Measurements from ENCODE around the gene ANKRD22.
"Not testable (repeated sequence)": the region's sequence is repeated elsewhere in the genome, so short reads cannot be mapped to it uniquely, and the experiment has no call there.

ANKRD22 gene

DNA sequence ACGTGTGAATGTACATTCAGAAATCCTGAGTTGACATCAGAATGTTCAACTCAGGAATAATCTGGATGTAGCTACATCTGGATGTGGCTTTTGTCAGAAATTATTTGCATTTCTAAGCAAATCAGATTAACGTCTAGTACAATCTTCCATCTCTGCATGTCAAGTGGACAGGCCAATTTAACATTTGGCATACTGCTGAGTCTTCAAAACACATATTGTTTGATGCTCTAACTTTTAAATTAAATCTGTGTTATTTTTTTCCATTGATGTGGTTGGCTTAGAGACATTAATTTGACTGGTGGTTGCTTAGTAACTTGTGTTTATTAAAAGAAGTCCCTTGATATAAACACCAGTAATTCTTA is 31.8 kb upstream of the ANKRD22 start:
- TF ChIP-seq, protein P1, sequence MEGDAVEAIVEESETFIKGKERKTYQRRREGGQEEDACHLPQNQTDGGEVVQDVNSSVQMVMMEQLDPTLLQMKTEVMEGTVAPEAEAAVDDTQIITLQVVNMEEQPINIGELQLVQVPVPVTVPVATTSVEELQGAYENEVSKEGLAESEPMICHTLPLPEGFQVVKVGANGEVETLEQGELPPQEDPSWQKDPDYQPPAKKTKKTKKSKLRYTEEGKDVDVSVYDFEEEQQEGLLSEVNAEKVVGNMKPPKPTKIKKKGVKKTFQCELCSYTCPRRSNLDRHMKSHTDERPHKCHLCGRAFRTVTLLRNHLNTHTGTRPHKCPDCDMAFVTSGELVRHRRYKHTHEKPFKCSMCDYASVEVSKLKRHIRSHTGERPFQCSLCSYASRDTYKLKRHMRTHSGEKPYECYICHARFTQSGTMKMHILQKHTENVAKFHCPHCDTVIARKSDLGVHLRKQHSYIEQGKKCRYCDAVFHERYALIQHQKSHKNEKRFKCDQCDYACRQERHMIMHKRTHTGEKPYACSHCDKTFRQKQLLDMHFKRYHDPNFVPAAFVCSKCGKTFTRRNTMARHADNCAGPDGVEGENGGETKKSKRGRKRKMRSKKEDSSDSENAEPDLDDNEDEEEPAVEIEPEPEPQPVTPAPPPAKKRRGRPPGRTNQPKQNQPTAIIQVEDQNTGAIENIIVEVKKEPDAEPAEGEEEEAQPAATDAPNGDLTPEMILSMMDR (IDR thresholded peaks at IDR 0.05; ENCODE audit: borderline replicate concordance, extremely low read depth, low read length, poor library complexity, severe bottlenecking), result no peak
- TF ChIP-seq EZH2 (IDR thresholded peaks at IDR 0.05; ENCODE audit: borderline replicate concordance, low read depth, low read length, severe bottlenecking), result no peak
- no peak overlapping the region for H2AFZ ChIP-seq (ENCODE audit: low read depth, low read length)
- peaks cover 36% of the 10 kb centered on the region for H3K36me3 ChIP-seq (ENCODE audit: insufficient read depth, low read length)
- H3K9me3 ChIP-seq (ENCODE audit: insufficient read depth, low read length, severe bottlenecking), result no peaks in the 10 kb centered on the region
- no peak for ATAC-seq (ENCODE audit: insufficient read depth, low read depth)
- H3K9ac ChIP-seq (ENCODE audit: low read depth, low read length), result no peak overlapping the region
- H4K20me1 ChIP-seq (ENCODE audit: insufficient read depth, low read length), result peaks cover 32% of the 10 kb centered on the region
- H3K27ac ChIP-seq (ENCODE audit: low read length), result no peak overlapping the region
- no peak overlapping the region for H3K4me3 ChIP-seq (ENCODE audit: low read depth in 1 of 2, low read length in 2 of 2)
- H3K4me2 ChIP-seq (ENCODE audit: insufficient read depth, low read length), result peak overlapping the region; percentile 70
- no peaks in the 10 kb centered on the region for H3K27me3 ChIP-seq (ENCODE audit: insufficient read depth, low read length, poor library complexity)
- no peak for DNase-seq
- peaks cover 70% of the 10 kb centered on the region for H3K4me1 ChIP-seq (ENCODE audit: insufficient read depth, low read length)
- H3K79me2 ChIP-seq (ENCODE audit: insufficient read depth, low read length), result peaks cover 84% of the 10 kb centered on the region

DNA sequence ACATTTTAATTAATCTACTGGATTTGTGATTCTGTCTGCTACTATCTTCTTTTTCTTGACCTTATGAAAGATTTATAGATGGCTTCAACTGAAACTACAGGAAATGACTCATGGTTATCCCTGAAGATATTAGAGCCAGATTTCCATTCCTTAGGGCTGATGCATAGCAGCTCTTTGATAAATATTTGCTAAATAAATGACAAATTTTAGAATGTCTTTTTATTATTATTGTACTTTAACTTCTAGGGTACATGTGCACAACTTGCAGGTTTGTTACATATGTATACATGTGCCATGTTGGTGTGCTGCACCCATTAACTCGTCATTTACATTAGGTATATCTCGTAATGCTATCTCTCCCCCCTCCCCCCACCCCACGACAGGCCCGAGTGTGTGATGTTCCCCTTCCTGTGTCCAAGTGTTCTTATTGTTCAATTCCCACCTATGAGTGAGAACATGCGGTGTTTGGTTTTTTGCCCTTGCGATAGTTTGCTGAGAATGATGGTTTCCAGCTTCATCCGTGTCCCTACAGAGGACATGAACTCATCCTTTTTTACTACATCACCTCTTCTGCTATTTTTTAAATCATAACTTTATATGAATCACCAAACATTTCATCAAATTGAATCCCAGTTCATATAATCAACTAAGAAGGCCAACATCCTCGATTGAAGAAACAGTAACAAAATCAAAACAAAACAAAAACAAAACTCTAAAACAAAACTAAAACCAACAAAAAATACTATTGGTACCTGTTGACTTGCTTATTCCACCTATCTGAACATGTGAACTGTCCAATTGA is 31.2 kb upstream of the ANKRD22 start:
- not testable (repeated sequence) for H2AFZ ChIP-seq (ENCODE audit: low read depth, low read length); ATAC-seq (ENCODE audit: insufficient read depth, low read depth); H3K27me3 ChIP-seq (ENCODE audit: insufficient read depth, low read length, poor library complexity); DNase-seq; H3K9me3 ChIP-seq (ENCODE audit: insufficient read depth, low read length, severe bottlenecking)
- peaks cover 27% of the 10 kb centered on the region for H4K20me1 ChIP-seq (ENCODE audit: insufficient read depth, low read length)
- H3K27ac ChIP-seq (ENCODE audit: low read length), result peak overlapping the region; percentile 96; the same call in 1 of the 2 replicates
- H3K4me2 ChIP-seq (ENCODE audit: insufficient read depth, low read length), result peak overlapping the region; percentile 70
- H3K79me2 ChIP-seq (ENCODE audit: insufficient read depth, low read length), result peaks cover 78% of the 10 kb centered on the region
- H3K9ac ChIP-seq (ENCODE audit: low read depth, low read length), result peak overlapping the region; percentile 90; the same call in 1 of the 2 replicates
- peaks cover 71% of the 10 kb centered on the region for H3K4me1 ChIP-seq (ENCODE audit: insufficient read depth, low read length)
- H3K36me3 ChIP-seq (ENCODE audit: insufficient read depth, low read length), result peaks cover 31% of the 10 kb centered on the region
- peak overlapping the region; percentile 76 to 85; a peak in 3 of 4 replicates for H3K4me3 ChIP-seq (ENCODE audit: low read depth in 1 of 2, low read length in 2 of 2)

DNA sequence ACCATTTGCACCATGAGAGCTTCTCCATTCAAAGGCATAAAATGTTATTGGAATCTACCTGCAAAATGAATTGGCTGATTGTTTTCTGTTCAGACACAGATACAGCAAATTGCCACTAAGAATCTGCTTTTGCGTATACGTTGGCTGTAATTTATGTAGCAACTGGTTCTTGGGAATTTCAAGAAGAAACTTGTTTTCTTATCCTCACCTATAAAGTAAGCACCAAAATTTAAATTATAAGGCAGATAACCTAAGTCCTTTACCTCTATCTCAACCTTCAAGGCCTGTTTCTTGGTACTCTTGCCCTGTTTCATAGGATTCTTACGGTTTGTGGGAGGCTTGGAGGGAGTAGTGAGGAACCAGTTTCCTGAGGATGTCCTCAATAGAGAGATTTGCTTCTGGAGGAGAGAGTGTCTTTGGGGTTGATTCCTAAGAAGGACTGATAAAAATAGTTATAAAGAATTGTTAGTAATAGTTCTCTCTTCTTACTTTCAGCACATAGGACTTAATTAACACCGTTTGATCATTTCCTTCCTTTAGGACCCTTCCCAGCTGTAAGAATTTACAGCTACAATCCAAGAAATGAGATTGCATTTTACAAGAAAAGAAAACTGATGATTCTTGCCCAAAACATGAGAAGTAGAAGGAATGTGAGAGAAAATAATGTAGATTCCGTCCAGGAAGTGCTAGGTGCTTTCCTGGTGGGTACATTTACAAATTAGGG is 30.4 kb upstream of the ANKRD22 start:
- H3K36me3 ChIP-seq (ENCODE audit: insufficient read depth, low read length), result peaks cover 31% of the 10 kb centered on the region
- H3K27me3 ChIP-seq (ENCODE audit: insufficient read depth, low read length, poor library complexity), result no peaks in the 10 kb centered on the region
- peaks cover 70% of the 10 kb centered on the region for H3K79me2 ChIP-seq (ENCODE audit: insufficient read depth, low read length)
- peaks cover 74% of the 10 kb centered on the region for H3K4me1 ChIP-seq (ENCODE audit: insufficient read depth, low read length)
- H3K4me3 ChIP-seq (ENCODE audit: low read depth in 1 of 2, low read length in 2 of 2), result peak overlapping the region; percentile 76 to 85
- peaks cover 21% of the 10 kb centered on the region; the same call in 1 of the 2 replicates for H4K20me1 ChIP-seq (ENCODE audit: insufficient read depth, low read length)
- ATAC-seq (ENCODE audit: insufficient read depth, low read depth) (no peak), DNase-seq (no peak)
- peak overlapping the region; percentile 96 for H3K27ac ChIP-seq (ENCODE audit: low read length)
- TF ChIP-seq, protein P1 (IDR thresholded peaks at IDR 0.05; ENCODE audit: borderline replicate concordance, extremely low read depth, low read length, poor library complexity, severe bottlenecking), result no peak
- no peak for TF ChIP-seq EZH2 (IDR thresholded peaks at IDR 0.05; ENCODE audit: borderline replicate concordance, low read depth, low read length, severe bottlenecking)
- no peaks in the 10 kb centered on the region for H3K9me3 ChIP-seq (ENCODE audit: insufficient read depth, low read length, severe bottlenecking)
- peak overlapping the region; percentile 90 for H3K9ac ChIP-seq (ENCODE audit: low read depth, low read length)
- no peak overlapping the region for H2AFZ ChIP-seq (ENCODE audit: low read depth, low read length)
- H3K4me2 ChIP-seq (ENCODE audit: insufficient read depth, low read length), result peak overlapping the region; percentile 70

DNA sequence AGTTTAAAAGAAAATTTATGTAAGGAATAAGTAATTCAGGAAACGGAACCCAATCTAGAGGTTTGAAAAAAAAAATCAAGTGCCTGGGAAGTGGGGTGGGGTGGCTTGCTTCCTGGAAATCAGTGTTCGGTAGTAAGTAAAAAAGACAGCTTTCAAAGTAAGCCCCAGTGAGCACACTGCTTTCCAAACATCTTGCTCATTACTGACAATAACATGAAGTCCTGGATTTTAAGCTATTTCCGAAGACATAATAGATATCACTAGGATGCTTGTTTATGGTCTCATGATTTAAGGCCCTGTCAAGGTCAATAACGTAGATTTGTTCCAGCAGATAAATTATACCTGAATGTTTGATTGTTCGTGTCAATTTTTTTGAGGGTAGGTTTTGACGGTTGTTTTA is 29.7 kb upstream of the ANKRD22 start:
- ATAC-seq (ENCODE audit: insufficient read depth, low read depth) (no peak), DNase-seq (peak; percentile 33)
- H3K36me3 ChIP-seq (ENCODE audit: insufficient read depth, low read length), result peaks cover 31% of the 10 kb centered on the region
- TF ChIP-seq, protein P1 (IDR thresholded peaks at IDR 0.05; ENCODE audit: borderline replicate concordance, extremely low read depth, low read length, poor library complexity, severe bottlenecking), result no peak
- TF ChIP-seq EZH2 (IDR thresholded peaks at IDR 0.05; ENCODE audit: borderline replicate concordance, low read depth, low read length, severe bottlenecking), result no peak
- H3K4me2 ChIP-seq (ENCODE audit: insufficient read depth, low read length), result peak overlapping the region; percentile 70
- peak overlapping the region; percentile 96 for H3K27ac ChIP-seq (ENCODE audit: low read length)
- peaks cover 16% of the 10 kb centered on the region; the same call in 1 of the 2 replicates for H4K20me1 ChIP-seq (ENCODE audit: insufficient read depth, low read length)
- peaks cover 75% of the 10 kb centered on the region for H3K4me1 ChIP-seq (ENCODE audit: insufficient read depth, low read length)
- no peaks in the 10 kb centered on the region for H3K27me3 ChIP-seq (ENCODE audit: insufficient read depth, low read length, poor library complexity)
- peak overlapping the region; percentile 90 for H3K9ac ChIP-seq (ENCODE audit: low read depth, low read length)
- peak overlapping the region; percentile 91 for H2AFZ ChIP-seq (ENCODE audit: low read depth, low read length)
- peaks cover 63% of the 10 kb centered on the region for H3K79me2 ChIP-seq (ENCODE audit: insufficient read depth, low read length)
- H3K4me3 ChIP-seq (ENCODE audit: low read depth in 1 of 2, low read length in 2 of 2), result peak overlapping the region; percentile 76 to 85
- H3K9me3 ChIP-seq (ENCODE audit: insufficient read depth, low read length, severe bottlenecking), result no peaks in the 10 kb centered on the region
